B cell (primary cell): ENCODE data around the gene GUCA1A. TPM values are rescaled to one million over a fixed set of nuclear protein-coding genes. Genes with fewer than 3 reads are reported as not detected.

Experiments used
- ATAC-seq: fragments of 200-7000 bp; cut with Tn5 transposase; one replicate; pipeline ENCODE4 v1.10.0; 2021; ENCODE audit warnings: low read depth, mild to moderate bottlenecking, moderate number of reproducible peaks, moderate library complexity
- CTCF ChIA-PET: fragments of 350-600 bp; sonication (Branson Sonifier 250); formaldehyde crosslinking; loops from one replicate; lab custom pipeline; 2021; ENCODE audit warnings: antibody characterized with exemption, inconsistent platforms; lab: Charles Lee
- POLR2A ChIA-PET: fragments of 350-600 bp; sonication (Branson Sonifier 250); formaldehyde crosslinking; loops from one replicate; lab custom pipeline; 2021; ENCODE audit warnings: antibody characterized with exemption; lab: Charles Lee
- DNase-seq: peaks from one replicate; pipeline ENCODE4 v3.0.0; 2013
- H2AFZ ChIP-seq: 2 replicates; pipeline ENCODE4 v1.6.1; 2012; ENCODE audit warnings: mild to moderate bottlenecking, low read depth, low read length; ENCODE audit not compliant: insufficient read depth, poor library complexity, severe bottlenecking
- H3K27ac ChIP-seq, 2 donors: 1 replicate in 1 of 2; 2 replicates in 1 of 2; pipeline ENCODE4 v1.5.1; 2012 to 2013; ENCODE audit warnings: low read length in 2 of 2, mild to moderate bottlenecking in 2 of 2, moderate library complexity in 1 of 2
- H3K27me3 ChIP-seq, 4 experiments: fragments of 200-600 bp in 1 of 4; sonication (generic) in 1 of 4; replicated peaks in 1 of 4; 1 replicate in 2 of 4; 2 replicates in 2 of 4; pipeline versions ENCODE4 v1.6.1 to v1.7.0; 2013 to 2016; ENCODE audit warnings: low read length in 3 of 4, mild to moderate bottlenecking in 2 of 4, mixed read lengths in 1 of 4, moderate library complexity in 1 of 4; ENCODE audit not compliant: insufficient read depth in 4 of 4, control insufficient read depth in 3 of 4; ENCODE audit errors: control extremely low read depth in 1 of 4
- H3K36me3 ChIP-seq, 2 experiments: replicated peaks in 1 of 2; 1 replicate in 1 of 2; 2 replicates in 1 of 2; pipeline versions ENCODE4 v1.6.1 to v1.7.1; 2013; ENCODE audit warnings: low read length in 1 of 2; ENCODE audit not compliant: insufficient read depth in 2 of 2, control insufficient read depth in 1 of 2; ENCODE audit errors: control extremely low read depth in 1 of 2, extremely low read depth in 1 of 2
- H3K4me1 ChIP-seq, 2 donors: fragments of 200-600 bp in 1 of 2; sonication (generic) in 1 of 2; 1 replicate in 1 of 2; 2 replicates in 1 of 2; pipeline versions ENCODE4 v1.5.1 to v1.6.1; 2013 to 2017; ENCODE audit warnings: low read length in 2 of 2; ENCODE audit not compliant: control insufficient read depth in 2 of 2, insufficient read depth in 2 of 2
- H3K4me2 ChIP-seq: replicated peaks from 2 replicates; pipeline ENCODE3; 2012; ENCODE audit warnings: mild to moderate bottlenecking, low read depth, low read length; ENCODE audit not compliant: poor library complexity, severe bottlenecking
- H3K4me3 ChIP-seq, 5 experiments: fragments of 200-600 bp in 1 of 5; sonication (generic) in 1 of 5; 1 replicate in 3 of 5; 2 replicates in 2 of 5; pipeline versions ENCODE4 v1.5.1 to v1.7.0; 2011 to 2016; ENCODE audit warnings: low read length in 4 of 5, mild to moderate bottlenecking in 4 of 5, low read depth in 2 of 5, control low read depth in 1 of 5, moderate library complexity in 1 of 5; ENCODE audit not compliant: insufficient read depth in 1 of 5; ENCODE audit errors: control extremely low read depth in 1 of 5, extremely low read depth in 1 of 5
- H3K79me2 ChIP-seq: fragments of 200-600 bp; sonication (generic); one replicate; pipeline ENCODE4 v1.6.0; 2016; ENCODE audit warnings: low read length; ENCODE audit not compliant: control insufficient read depth, insufficient read depth
- H3K9ac ChIP-seq: fragments of 200-600 bp; sonication (generic); 2 replicates; pipeline ENCODE4 v1.6.1; 2017; ENCODE audit warnings: mild to moderate bottlenecking, low read length, moderate library complexity
- H3K9me3 ChIP-seq, 3 donors: one replicate each; pipeline versions ENCODE4 v1.6.1 to v1.7.1; 2013; ENCODE audit warnings: low read length in 2 of 3; ENCODE audit not compliant: control insufficient read depth in 2 of 3, insufficient read depth in 1 of 3; ENCODE audit errors: control extremely low read depth in 1 of 3
- H4K20me1 ChIP-seq: 2 replicates; pipeline ENCODE4 v1.6.0; 2012; ENCODE audit warnings: mild to moderate bottlenecking, low read length; ENCODE audit not compliant: insufficient read depth, control insufficient read depth, poor library complexity, severe bottlenecking
- H3K27ac Mint-ChIP-seq: one replicate; pipeline ENCODE4 v1.8.0; 2021; ENCODE audit warnings: mixed read lengths
- H3K27me3 Mint-ChIP-seq: one replicate; pipeline ENCODE4 v1.8.0; 2021; ENCODE audit warnings: mixed read lengths
- H3K4me1 Mint-ChIP-seq: one replicate; pipeline ENCODE4 v1.8.0; 2021; ENCODE audit warnings: mixed read lengths
- H3K4me3 Mint-ChIP-seq: one replicate; pipeline ENCODE4 v1.8.0; 2021; ENCODE audit warnings: mixed read lengths
- H3K9me3 Mint-ChIP-seq: one replicate; pipeline ENCODE4 v1.8.0; 2022; ENCODE audit warnings: mixed read lengths; ENCODE audit not compliant: insufficient read depth
- EZH2 ChIP-seq: IDR thresholded peaks from 2 replicates; pipeline ENCODE4 v1.6.1; 2012; ENCODE audit warnings: borderline replicate concordance, low read depth, mild to moderate bottlenecking, moderate library complexity, low read length; ENCODE audit not compliant: insufficient read depth, poor library complexity, severe bottlenecking
- WGBS: methylation state at CpG from one replicate; pipeline ENCODE4 v1.1.5; 2013; ENCODE audit warnings: missing lambda C conversion rate; ENCODE audit not compliant: insufficient coverage; 5-methylcytosine and 5-hydroxymethylcytosine counted together
- intact Hi-C: fragments of 100-400 bp; cut with micrococcal nuclease; formaldehyde crosslinking; loops from one replicate; pipeline ENCODE4 v1.10.0; 2022
- polyA plus RNA-seq: library from polyadenylated mRNA; depleted of rRNA; stranded (reverse); fragments of >200 nt; gene quantifications from 2 replicates; pipeline ENCODE4 v1.2.3, GENCODE V29; 2012
- total RNA-seq, 2 donors: library from RNA; stranded (reverse); fragments of 120-200 nt in 1 of 2; gene quantifications; 1 replicate in 1 of 2; 2 replicates in 1 of 2; pipeline versions ENCODE4 v1.2.3 to v1.2.4, GENCODE V29; 2013 to 2022
- TF ChIP-seq, protein P1 (sequence below): fragments of 200-600 bp; IDR thresholded peaks from one replicate; pipeline ENCODE4 v1.8.0; 2022; ENCODE audit warnings: antibody characterized with exemption, mild to moderate bottlenecking

The GUCA1A gene
- total and polyA plus RNA-seq, 2 donors (not counting 1 experiment from before 2014, with no cell fraction given), result not detected

DNA sequence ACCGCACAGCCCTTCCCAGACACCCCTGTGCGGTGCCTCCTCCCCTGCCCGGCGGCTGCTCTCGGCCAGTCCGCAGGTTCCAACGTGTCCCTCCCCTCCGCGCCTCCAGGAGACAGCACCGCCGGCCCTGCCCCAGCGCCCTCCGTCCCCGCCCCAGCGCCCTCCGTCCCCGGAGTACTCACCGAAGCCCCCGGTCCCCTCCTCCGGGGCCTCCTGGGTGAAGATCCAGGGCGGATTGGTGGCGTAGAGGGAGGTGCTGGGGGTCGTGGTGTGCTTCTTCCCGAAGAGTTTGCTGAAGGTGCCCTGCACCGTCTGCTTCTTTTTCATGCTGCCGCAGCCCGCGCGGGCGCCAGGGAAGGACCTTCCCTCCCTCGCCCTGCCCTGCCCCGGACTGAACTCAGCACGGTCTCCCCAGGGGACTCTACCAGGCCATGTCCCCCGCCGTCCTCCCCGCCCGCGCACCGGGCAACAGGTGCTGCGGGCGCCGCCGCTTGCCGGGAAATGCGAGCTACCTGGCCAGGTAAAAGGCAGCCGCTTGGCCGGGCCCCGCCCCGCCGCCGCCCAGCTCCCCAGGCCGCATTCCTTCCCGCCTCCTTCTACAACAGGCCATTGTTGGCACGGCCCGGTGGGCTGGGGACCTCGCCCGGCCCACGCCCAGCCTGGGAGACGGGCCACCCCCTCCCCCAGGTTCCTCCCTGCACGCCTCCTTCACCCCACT lies 30.9 kb upstream of the GUCA1A start, which contains the start of gene C6orf132:
Gene C6orf132 (minus strand): TSS at position 503 of the 718 bp plus-strand sequence. CDS start 176 bp downstream, at position 327.
- CTCF ChIA-PET, result interaction anchor here (0.7 kb wide), 1 partner anchor 405 kb away, joined by 5 read pairs; no protein-coding TSS in a partner anchor
- H3K36me3 ChIP-seq, result no peaks in the 10 kb centered on the region
- intact Hi-C loops, result no loop called here
- Mint-ChIP-seq H3K9me3 (no peaks in the 10 kb centered on the region), H3K4me3 (peak within 1 kb of the TSS; percentile 83), H3K27ac (no peak within 1 kb of the TSS), H3K27me3 (peaks cover 20% of the 10 kb centered on the region), H3K4me1 (peaks cover 19% of the 10 kb centered on the region)
- H3K27ac ChIP-seq, result no peak within 1 kb of the TSS
- H3K4me3 ChIP-seq, result peak within 1 kb of the TSS in 4 of 5 experiments; percentile 22 to 45 (median 43)
- TF ChIP-seq EZH2, result no peak
- TF ChIP-seq, protein P1, sequence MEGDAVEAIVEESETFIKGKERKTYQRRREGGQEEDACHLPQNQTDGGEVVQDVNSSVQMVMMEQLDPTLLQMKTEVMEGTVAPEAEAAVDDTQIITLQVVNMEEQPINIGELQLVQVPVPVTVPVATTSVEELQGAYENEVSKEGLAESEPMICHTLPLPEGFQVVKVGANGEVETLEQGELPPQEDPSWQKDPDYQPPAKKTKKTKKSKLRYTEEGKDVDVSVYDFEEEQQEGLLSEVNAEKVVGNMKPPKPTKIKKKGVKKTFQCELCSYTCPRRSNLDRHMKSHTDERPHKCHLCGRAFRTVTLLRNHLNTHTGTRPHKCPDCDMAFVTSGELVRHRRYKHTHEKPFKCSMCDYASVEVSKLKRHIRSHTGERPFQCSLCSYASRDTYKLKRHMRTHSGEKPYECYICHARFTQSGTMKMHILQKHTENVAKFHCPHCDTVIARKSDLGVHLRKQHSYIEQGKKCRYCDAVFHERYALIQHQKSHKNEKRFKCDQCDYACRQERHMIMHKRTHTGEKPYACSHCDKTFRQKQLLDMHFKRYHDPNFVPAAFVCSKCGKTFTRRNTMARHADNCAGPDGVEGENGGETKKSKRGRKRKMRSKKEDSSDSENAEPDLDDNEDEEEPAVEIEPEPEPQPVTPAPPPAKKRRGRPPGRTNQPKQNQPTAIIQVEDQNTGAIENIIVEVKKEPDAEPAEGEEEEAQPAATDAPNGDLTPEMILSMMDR, result no peak
- H3K27me3 ChIP-seq, result peaks cover 0 to 32% (median 14%) of the 10 kb centered on the region in 4 experiments
- H3K9me3 ChIP-seq, result peaks cover 0 to 4% (median 0%) of the 10 kb centered on the region in 3 donors
- no peaks in the 10 kb centered on the region for H3K79me2 ChIP-seq
- POLR2A ChIA-PET, result interaction anchor here (0.5 kb wide), 2 partner anchors 109 to 207 kb away, joined by 3 read pairs; no protein-coding TSS in a partner anchor
- WGBS, result 3% methylated on average over 57 of the region's 60 CpGs
- DNase-seq (peak; percentile 39), ATAC-seq (peak; percentile 17)
- H2AFZ ChIP-seq, result peak within 1 kb of the TSS; percentile 66
- H3K9ac ChIP-seq, result peak within 1 kb of the TSS; percentile 50
- peak within 1 kb of the TSS; percentile 85 for H3K4me2 ChIP-seq
- no peaks in the 10 kb centered on the region for H4K20me1 ChIP-seq
- peaks cover 20 to 26% of the 10 kb centered on the region in 2 donors for H3K4me1 ChIP-seq

DNA sequence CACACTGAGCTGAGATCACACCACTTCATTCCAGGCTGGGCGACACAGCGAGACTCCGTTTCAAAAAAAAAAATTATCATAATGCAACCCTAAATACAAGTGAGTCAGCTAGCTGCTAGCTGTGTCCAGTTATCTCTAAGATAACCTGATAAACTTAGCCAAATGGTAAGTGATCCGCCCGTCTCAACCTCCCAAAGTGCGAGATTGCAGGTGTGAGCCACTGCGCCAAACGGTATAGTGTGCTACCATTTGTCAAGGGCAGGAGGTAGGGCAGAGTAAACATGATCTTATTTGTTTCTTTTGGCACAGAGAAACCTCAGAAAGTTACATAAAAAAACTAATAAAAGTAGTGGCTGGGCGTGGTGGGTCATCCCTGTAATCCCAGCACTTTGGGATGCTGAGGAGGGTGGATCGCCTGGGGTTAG lies 26.0 kb upstream of the GUCA1A start:
- peaks cover 4% of the 10 kb centered on the region for H3K4me1 Mint-ChIP-seq
- ATAC-seq, result no peak
- H3K9me3 Mint-ChIP-seq, result no peaks in the 10 kb centered on the region
- H3K27me3 Mint-ChIP-seq, result peaks cover 15% of the 10 kb centered on the region
- Histone ChIP-seq H3K27me3 (peaks cover 0 to 22% (median 8%) of the 10 kb centered on the region in 4 experiments), H3K36me3 (no peaks in the 10 kb centered on the region), H3K27ac (no peak overlapping the region), H3K9ac (no peak overlapping the region), H3K79me2 (no peaks in the 10 kb centered on the region), H3K9me3 (peaks cover 0 to 4% (median 0%) of the 10 kb centered on the region in 3 donors), H4K20me1 (no peaks in the 10 kb centered on the region), H3K4me1 (peaks cover 7 to 8% of the 10 kb centered on the region in 2 donors), H2AFZ (no peak overlapping the region), H3K4me2 (no peak overlapping the region), H3K4me3 (no peak overlapping the region)
- no peak overlapping the region for H3K27ac Mint-ChIP-seq
- WGBS, result 89% methylated on average over 5 of the region's 10 CpGs
- POLR2A ChIA-PET, result no interaction called here
- CTCF ChIA-PET, result interaction anchor here (0.7 kb wide), 1 partner anchor 727 kb away, joined by 4 read pairs; no protein-coding TSS in a partner anchor
- TF ChIP-seq, protein P1, result no peak
- TF ChIP-seq EZH2, result no peak
- DNase-seq, result no peak
- intact Hi-C loops, result no loop called here
- H3K4me3 Mint-ChIP-seq, result no peak overlapping the region
